ENCODE measurements around the gene SLC45A2.

DNA sequence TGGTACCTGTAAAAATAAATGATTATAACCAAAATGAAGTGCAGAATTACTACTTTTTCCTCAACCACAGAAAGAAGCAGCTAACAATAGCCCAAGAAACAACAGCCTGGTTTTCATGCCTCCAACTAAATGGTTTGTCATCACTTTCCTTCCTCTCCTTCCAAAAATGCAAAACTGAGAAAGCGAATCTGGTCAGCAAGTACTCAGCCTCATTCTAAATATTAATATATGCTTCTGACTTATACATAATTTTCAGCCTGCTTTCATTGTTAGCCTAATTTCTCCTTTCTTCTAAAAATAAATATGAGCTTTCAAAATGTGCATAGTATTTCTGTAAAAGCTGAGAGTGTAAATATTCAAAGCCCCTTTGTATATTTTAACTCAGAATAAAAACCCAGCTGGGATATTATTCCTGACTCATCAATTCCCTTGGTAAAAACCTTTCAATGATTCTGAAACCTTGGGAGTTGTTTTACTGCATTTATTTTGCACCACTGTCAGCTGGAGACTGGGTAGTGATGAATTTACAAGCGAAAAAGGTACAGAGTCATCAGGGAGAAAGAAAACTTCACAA lies 26.8 kb downstream of the SLC45A2 start:
- TF ChIP-seq, protein P1, sequence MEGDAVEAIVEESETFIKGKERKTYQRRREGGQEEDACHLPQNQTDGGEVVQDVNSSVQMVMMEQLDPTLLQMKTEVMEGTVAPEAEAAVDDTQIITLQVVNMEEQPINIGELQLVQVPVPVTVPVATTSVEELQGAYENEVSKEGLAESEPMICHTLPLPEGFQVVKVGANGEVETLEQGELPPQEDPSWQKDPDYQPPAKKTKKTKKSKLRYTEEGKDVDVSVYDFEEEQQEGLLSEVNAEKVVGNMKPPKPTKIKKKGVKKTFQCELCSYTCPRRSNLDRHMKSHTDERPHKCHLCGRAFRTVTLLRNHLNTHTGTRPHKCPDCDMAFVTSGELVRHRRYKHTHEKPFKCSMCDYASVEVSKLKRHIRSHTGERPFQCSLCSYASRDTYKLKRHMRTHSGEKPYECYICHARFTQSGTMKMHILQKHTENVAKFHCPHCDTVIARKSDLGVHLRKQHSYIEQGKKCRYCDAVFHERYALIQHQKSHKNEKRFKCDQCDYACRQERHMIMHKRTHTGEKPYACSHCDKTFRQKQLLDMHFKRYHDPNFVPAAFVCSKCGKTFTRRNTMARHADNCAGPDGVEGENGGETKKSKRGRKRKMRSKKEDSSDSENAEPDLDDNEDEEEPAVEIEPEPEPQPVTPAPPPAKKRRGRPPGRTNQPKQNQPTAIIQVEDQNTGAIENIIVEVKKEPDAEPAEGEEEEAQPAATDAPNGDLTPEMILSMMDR (IDR thresholded peaks at IDR 0.05; ENCODE audit: low read depth, low read length, poor library complexity, severe bottlenecking) = no peak
- no peak for TF ChIP-seq EZH2phosphoT487 (IDR thresholded peaks at IDR 0.05; ENCODE audit: borderline replicate concordance, low read length)

All from DOHH2 (cell line).